A172 (cell line): ENCODE results near the gene SLC38A5. TPM values are rescaled to one million over a fixed set of nuclear protein-coding genes. Genes with fewer than 3 reads are reported as not detected.

Source experiments
- DNase-seq: peaks from one replicate; pipeline ENCODE4 v3.0.0-alpha.2; 2015; ENCODE audit warnings: low spot score
- total RNA-seq: library from RNA; depleted of rRNA; stranded (reverse); fragments of >200 nt; shearing (Covaris generic); gene quantifications from 2 replicates; pipeline ENCODE4 v1.2.3, GENCODE V29; 2014

The SLC38A5 gene
- total RNA-seq, 1 experiment from 2014 or later = 0.34 TPM

GRCh38 chrX:48491809-48492208, 21.7 kb upstream of the SLC38A5 start:
- DNase-seq = no peak

GRCh38 chrX:48490661-48491060, 20.6 kb upstream of the SLC38A5 start:
- DNase-seq = peak; percentile 41

GRCh38 chrX:48489892-48490291, 19.8 kb upstream of the SLC38A5 start:
- DNase-seq = no peak

- no peak for DNase-seq
Measured at GRCh38 chrX:48489296-48489695, 19.2 kb upstream of the SLC38A5 start.

- DNase-seq = no peak
Measured at GRCh38 chrX:48488034-48488433, 18.0 kb upstream of the SLC38A5 start.

GRCh38 chrX:48487362-48487798, 17.3 kb upstream of the SLC38A5 start:
- DNase-seq = peak; percentile 98

- DNase-seq = no peak
Measured at GRCh38 chrX:48482526-48482925, 12.5 kb upstream of the SLC38A5 start.

GRCh38 chrX:48480583-48480982, 10.5 kb upstream of the SLC38A5 start:
- DNase-seq = no peak

GRCh38 chrX:48480142-48480541, 10.1 kb upstream of the SLC38A5 start:
- no peak for DNase-seq

GRCh38 chrX:48478806-48479205, 8.7 kb upstream of the SLC38A5 start:
- no peak for DNase-seq

GRCh38 chrX:48477960-48478755, 8.1 kb upstream of the SLC38A5 start:
- DNase-seq = no peak

- DNase-seq = no peak
Measured at GRCh38 chrX:48476919-48477318, 6.9 kb upstream of the SLC38A5 start.

- DNase-seq = peak; percentile 71
Measured at GRCh38 chrX:48475774-48476577, 5.9 kb upstream of the SLC38A5 start, which contains the start of gene FTSJ1. FTSJ1 (plus strand) TSS chrX:48476199; CDS start chrX:48478048, 1,849 bp downstream.

- peak; percentile 5 for DNase-seq
Measured at GRCh38 chrX:48475296-48475695, 5.2 kb upstream of the SLC38A5 start.

- DNase-seq = no peak
Measured at GRCh38 chrX:48474581-48474980, 4.5 kb upstream of the SLC38A5 start.

GRCh38 chrX:48474127-48474526, 4.1 kb upstream of the SLC38A5 start:
- DNase-seq = no peak

GRCh38 chrX:48473704-48473990, 3.6 kb upstream of the SLC38A5 start:
- no peak for DNase-seq

- no peak for DNase-seq
Measured at GRCh38 chrX:48472851-48473703, 3.0 kb upstream of the SLC38A5 start.

GRCh38 chrX:48472225-48472624, 2.2 kb upstream of the SLC38A5 start:
- no peak for DNase-seq

GRCh38 chrX:48471504-48471903, 1.4 kb upstream of the SLC38A5 start:
- no peak for DNase-seq

GRCh38 chrX:48470833-48471118, 716 bp upstream of the SLC38A5 start:
- DNase-seq = no peak
